Liver (tissue), 9 donors: ENCODE measurements around the gene KRTAP12-1. TPM values are rescaled to one million over a fixed set of nuclear protein-coding genes. Genes with fewer than 3 reads are reported as not detected.

Experiments used
- DNase-seq: peaks from one replicate; pipeline ENCODE4 v3.0.0-alpha.2; 2017; ENCODE audit warnings: low spot score
- H3K27ac ChIP-seq, 2 donors: one replicate each; pipeline ENCODE4 v1.7.0; 2013; ENCODE audit warnings: inconsistent platforms in 2 of 2, low read length in 2 of 2, control low read depth in 1 of 2, low read depth in 1 of 2, mild to moderate bottlenecking in 1 of 2
- H3K27me3 ChIP-seq, 4 donors: one replicate each; pipeline versions ENCODE4 v1.6.1 to v1.7.0; 2013; ENCODE audit warnings: low read length in 3 of 4, inconsistent platforms in 1 of 4, mild to moderate bottlenecking in 1 of 4, moderate library complexity in 1 of 4; ENCODE audit not compliant: control insufficient read depth in 4 of 4, insufficient read depth in 4 of 4
- H3K36me3 ChIP-seq, 4 donors: one replicate each; pipeline versions ENCODE4 v1.6.1 to v1.7.0; 2013; ENCODE audit warnings: low read length in 3 of 4, mild to moderate bottlenecking in 3 of 4, low read depth in 1 of 4, moderate library complexity in 1 of 4; ENCODE audit not compliant: control insufficient read depth in 4 of 4, insufficient read depth in 3 of 4
- H3K4me1 ChIP-seq, 4 donors: one replicate each; pipeline versions ENCODE4 v1.6.1 to v1.7.0; 2013; ENCODE audit warnings: low read length in 3 of 4, mild to moderate bottlenecking in 3 of 4, moderate library complexity in 1 of 4; ENCODE audit not compliant: control insufficient read depth in 4 of 4, insufficient read depth in 4 of 4
- H3K4me3 ChIP-seq, 3 donors: one replicate each; pipeline versions ENCODE4 v1.6.1 to v1.7.0; 2013; ENCODE audit warnings: low read length in 3 of 3, control low read depth in 1 of 3, low read depth in 1 of 3, mild to moderate bottlenecking in 1 of 3
- H3K9ac ChIP-seq, 2 donors: one replicate each; pipeline ENCODE4 v1.7.0; 2013; ENCODE audit warnings: low read length in 2 of 2, mild to moderate bottlenecking in 2 of 2, moderate library complexity in 2 of 2, control low read depth in 1 of 2, low read depth in 1 of 2
- H3K9me3 ChIP-seq, 4 donors: one replicate each; pipeline versions ENCODE4 v1.6.1 to v1.7.0; 2013; ENCODE audit warnings: low read length in 3 of 4; ENCODE audit not compliant: control insufficient read depth in 4 of 4
- EGR1 ChIP-seq, 2 donors: IDR thresholded peaks; 2 replicates each; pipeline ENCODE4 v1.6.1; 2016 to 2018; ENCODE audit warnings: antibody characterized with exemption in 2 of 2, low read depth in 2 of 2
- FOXA1 ChIP-seq: IDR thresholded peaks from 2 replicates; pipeline ENCODE4 v1.6.1; 2016; ENCODE audit warnings: antibody characterized with exemption
- FOXA2 ChIP-seq: IDR thresholded peaks from 2 replicates; pipeline ENCODE4 v1.6.1; 2016; ENCODE audit warnings: antibody characterized with exemption
- GABPA ChIP-seq, 2 donors: IDR thresholded peaks in 1 of 2; conservative IDR thresholded peaks in 1 of 2; 2 replicates each; pipeline ENCODE4 v1.6.1; 2016; ENCODE audit warnings: antibody characterized with exemption in 2 of 2, mild to moderate bottlenecking in 1 of 2, moderate library complexity in 1 of 2
- HNF4A ChIP-seq, 2 donors: conservative IDR thresholded peaks; 2 replicates each; pipeline ENCODE4 v1.6.1; 2016; ENCODE audit warnings: antibody characterized with exemption in 2 of 2, mild to moderate bottlenecking in 2 of 2
- HNF4G ChIP-seq: IDR thresholded peaks from 2 replicates; pipeline ENCODE4 v1.6.1; 2016; ENCODE audit warnings: antibody characterized with exemption
- JUND ChIP-seq, 2 donors: IDR thresholded peaks; 2 replicates each; pipeline ENCODE4 v1.6.1; 2016; ENCODE audit warnings: antibody characterized with exemption in 2 of 2
- NR2F2 ChIP-seq: IDR thresholded peaks from 2 replicates; pipeline ENCODE4 v1.6.1; 2016; ENCODE audit warnings: antibody characterized with exemption
- SP1 ChIP-seq: IDR thresholded peaks from 2 replicates; pipeline ENCODE4 v1.6.1; 2018; ENCODE audit warnings: antibody characterized with exemption, mild to moderate bottlenecking
- TAF1 ChIP-seq: conservative IDR thresholded peaks from 2 replicates; pipeline ENCODE4 v1.6.1; 2016; ENCODE audit warnings: antibody characterized with exemption, mild to moderate bottlenecking
- YY1 ChIP-seq: IDR thresholded peaks from 2 replicates; pipeline ENCODE4 v1.6.1; 2016; ENCODE audit warnings: antibody characterized with exemption, mild to moderate bottlenecking
- WGBS: extraction: QIAGEN DNeasy Blood & Tissue Kit; methylation state at CpG from one replicate; pipeline ENCODE4 v1.1.7; 2013; 5-methylcytosine and 5-hydroxymethylcytosine counted together
- polyA plus RNA-seq, 2 donors: library from polyadenylated mRNA; stranded (reverse) in 1 of 2; unstranded in 1 of 2; fragments of 200-250 nt in 1 of 2; fragments of >200 nt in 1 of 2; fragmentation: Nextera tagmentation in 1 of 2; extraction: Ambion mirVana in 1 of 2; gene quantifications; one replicate each; pipeline versions ENCODE4 v1.2.1 to v1.2.3, GENCODE V29; 2013 to 2015
- total RNA-seq, 2 donors: library from RNA; depleted of rRNA; stranded (reverse); fragments of >200 nt; gene quantifications; one replicate each; pipeline ENCODE4 v1.2.3, GENCODE V29; 2014
- TF ChIP-seq, protein P1 (sequence below): IDR thresholded peaks from 2 replicates; pipeline ENCODE4 v1.6.1; 2016; ENCODE audit warnings: antibody characterized with exemption
- TF ChIP-seq, protein P2 (sequence below): IDR thresholded peaks from 2 replicates; pipeline ENCODE4 v1.6.1; 2016; ENCODE audit warnings: antibody characterized with exemption
- TF ChIP-seq, protein P3 (sequence below): IDR thresholded peaks from 2 replicates; pipeline ENCODE4 v1.6.1; 2016; ENCODE audit warnings: antibody characterized with exemption, mild to moderate bottlenecking
- TF ChIP-seq, protein P4 (sequence below): fragments of 150-350 bp; IDR thresholded peaks from 2 replicates; pipeline ENCODE4 v1.5.1; 2017; ENCODE audit warnings: improper control_type of control experiment, low read depth, low read length; ENCODE audit not compliant: missing input control
- TF ChIP-seq, protein P5 (sequence below): IDR thresholded peaks from 2 replicates; pipeline ENCODE4 v1.6.1; 2016; ENCODE audit warnings: antibody characterized with exemption
- donor health status: healthy.
- donor health status: healthy.
- donor health status: healthy.
- donor health status: healthy.
- donor health status: healthy.

The KRTAP12-1 gene
- total and polyA plus RNA-seq, 4 donors, result not detected

DNA sequence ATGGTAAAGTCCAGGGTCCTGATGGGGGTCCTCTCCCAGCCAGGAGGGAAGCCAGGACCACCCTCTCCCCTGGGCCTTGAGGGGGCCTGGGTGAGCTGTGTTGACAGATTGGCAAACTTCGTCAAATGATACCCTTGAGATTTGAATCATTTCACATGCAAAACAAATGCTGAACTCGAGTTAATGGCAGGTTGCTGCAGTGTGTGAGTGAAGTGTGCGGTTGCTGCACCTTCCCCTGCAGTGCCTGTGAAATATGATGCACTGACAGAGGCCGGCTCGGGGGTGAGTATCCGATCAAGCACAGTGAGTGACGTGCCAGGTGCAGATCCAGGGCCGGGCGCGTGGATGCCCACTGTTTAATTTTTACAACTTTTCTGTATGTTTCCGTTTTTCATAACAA is 5.7 kb upstream of the KRTAP12-1 start:
- TF ChIP-seq, protein P1, sequence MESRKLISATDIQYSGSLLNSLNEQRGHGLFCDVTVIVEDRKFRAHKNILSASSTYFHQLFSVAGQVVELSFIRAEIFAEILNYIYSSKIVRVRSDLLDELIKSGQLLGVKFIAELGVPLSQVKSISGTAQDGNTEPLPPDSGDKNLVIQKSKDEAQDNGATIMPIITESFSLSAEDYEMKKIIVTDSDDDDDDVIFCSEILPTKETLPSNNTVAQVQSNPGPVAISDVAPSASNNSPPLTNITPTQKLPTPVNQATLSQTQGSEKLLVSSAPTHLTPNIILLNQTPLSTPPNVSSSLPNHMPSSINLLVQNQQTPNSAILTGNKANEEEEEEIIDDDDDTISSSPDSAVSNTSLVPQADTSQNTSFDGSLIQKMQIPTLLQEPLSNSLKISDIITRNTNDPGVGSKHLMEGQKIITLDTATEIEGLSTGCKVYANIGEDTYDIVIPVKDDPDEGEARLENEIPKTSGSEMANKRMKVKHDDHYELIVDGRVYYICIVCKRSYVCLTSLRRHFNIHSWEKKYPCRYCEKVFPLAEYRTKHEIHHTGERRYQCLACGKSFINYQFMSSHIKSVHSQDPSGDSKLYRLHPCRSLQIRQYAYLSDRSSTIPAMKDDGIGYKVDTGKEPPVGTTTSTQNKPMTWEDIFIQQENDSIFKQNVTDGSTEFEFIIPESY, result no peak
- TF ChIP-seq, protein P2, sequence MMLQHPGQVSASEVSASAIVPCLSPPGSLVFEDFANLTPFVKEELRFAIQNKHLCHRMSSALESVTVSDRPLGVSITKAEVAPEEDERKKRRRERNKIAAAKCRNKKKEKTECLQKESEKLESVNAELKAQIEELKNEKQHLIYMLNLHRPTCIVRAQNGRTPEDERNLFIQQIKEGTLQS, result no peak
- TF ChIP-seq NR2F2, result no peak
- TF ChIP-seq YY1, result no peak
- TF ChIP-seq JUND (IDR thresholded peaks at IDR 0.05), result no peak
- no peak for TF ChIP-seq HNF4G
- TF ChIP-seq, protein P3, sequence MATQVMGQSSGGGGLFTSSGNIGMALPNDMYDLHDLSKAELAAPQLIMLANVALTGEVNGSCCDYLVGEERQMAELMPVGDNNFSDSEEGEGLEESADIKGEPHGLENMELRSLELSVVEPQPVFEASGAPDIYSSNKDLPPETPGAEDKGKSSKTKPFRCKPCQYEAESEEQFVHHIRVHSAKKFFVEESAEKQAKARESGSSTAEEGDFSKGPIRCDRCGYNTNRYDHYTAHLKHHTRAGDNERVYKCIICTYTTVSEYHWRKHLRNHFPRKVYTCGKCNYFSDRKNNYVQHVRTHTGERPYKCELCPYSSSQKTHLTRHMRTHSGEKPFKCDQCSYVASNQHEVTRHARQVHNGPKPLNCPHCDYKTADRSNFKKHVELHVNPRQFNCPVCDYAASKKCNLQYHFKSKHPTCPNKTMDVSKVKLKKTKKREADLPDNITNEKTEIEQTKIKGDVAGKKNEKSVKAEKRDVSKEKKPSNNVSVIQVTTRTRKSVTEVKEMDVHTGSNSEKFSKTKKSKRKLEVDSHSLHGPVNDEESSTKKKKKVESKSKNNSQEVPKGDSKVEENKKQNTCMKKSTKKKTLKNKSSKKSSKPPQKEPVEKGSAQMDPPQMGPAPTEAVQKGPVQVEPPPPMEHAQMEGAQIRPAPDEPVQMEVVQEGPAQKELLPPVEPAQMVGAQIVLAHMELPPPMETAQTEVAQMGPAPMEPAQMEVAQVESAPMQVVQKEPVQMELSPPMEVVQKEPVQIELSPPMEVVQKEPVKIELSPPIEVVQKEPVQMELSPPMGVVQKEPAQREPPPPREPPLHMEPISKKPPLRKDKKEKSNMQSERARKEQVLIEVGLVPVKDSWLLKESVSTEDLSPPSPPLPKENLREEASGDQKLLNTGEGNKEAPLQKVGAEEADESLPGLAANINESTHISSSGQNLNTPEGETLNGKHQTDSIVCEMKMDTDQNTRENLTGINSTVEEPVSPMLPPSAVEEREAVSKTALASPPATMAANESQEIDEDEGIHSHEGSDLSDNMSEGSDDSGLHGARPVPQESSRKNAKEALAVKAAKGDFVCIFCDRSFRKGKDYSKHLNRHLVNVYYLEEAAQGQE, result no peak
- TF ChIP-seq EGR1 (IDR thresholded peaks at IDR 0.05; ENCODE audit: low read depth in 2 of 2), result no peak
- no peak for TF ChIP-seq TAF1
- Histone ChIP-seq H3K4me3 (no peak overlapping the region), H3K9me3 (peaks cover 0 to 7% (median 2%) of the 10 kb centered on the region in 4 donors), H3K36me3 (no peaks in the 10 kb centered on the region), H3K4me1 (no peaks in the 10 kb centered on the region), H3K9ac (no peak overlapping the region), H3K27ac (no peak overlapping the region), H3K27me3 (peaks cover 0 to 2% (median under 1%) of the 10 kb centered on the region in 4 donors)
- 63% methylated on average over 11 of the region's 11 CpGs for WGBS
- DNase-seq, result peak; percentile 8

DNA sequence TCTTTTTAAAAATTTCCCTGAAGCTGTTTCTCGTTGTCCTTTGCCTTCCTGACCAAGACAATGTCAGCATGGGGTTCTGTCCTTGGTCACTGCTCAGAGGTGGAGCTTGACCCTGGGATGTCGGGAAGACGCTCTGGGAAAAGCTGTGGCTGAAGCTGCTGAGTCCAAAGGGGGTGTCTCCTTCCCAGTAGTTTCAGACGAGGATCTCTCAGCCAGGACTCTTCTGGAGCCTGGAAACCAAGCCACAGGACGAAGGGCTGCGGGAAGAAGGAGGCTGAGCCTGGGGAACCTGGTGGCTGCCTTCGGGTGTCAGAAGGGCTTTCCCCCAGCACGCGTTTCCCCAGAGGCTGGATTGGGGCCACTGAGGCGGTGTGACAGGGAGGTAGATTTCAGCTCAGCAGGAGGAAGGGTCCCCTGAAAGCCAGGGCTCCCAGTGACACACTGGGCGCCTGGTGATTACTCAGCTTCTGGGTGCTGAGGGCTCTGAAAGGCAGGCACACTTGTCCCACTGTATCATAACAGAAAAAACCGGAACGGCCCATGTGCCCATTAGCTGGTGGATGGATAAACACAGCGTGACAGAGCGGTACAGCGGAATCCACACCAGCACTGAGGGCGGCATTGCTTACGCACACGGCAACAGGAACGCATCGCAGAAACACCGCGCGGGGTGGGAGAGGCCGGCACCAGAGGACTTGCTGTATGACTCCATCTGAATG is 5.0 kb upstream of the KRTAP12-1 start:
- peaks cover 0 to 1% (median 0%) of the 10 kb centered on the region in 4 donors for H3K9me3 ChIP-seq
- H3K4me3 ChIP-seq, result no peak overlapping the region
- H3K27me3 ChIP-seq, result peaks cover 0 to 2% (median under 1%) of the 10 kb centered on the region in 4 donors
- 61% methylated on average over 25 of the region's 25 CpGs for WGBS
- no peaks in the 10 kb centered on the region for H3K36me3 ChIP-seq
- H3K27ac ChIP-seq, result no peak overlapping the region
- peak; percentile 28 for DNase-seq
- H3K4me1 ChIP-seq, result no peaks in the 10 kb centered on the region
- H3K9ac ChIP-seq, result no peak overlapping the region
- no peak for TF ChIP-seq YY1
- TF ChIP-seq TAF1, result no peak
- TF ChIP-seq, protein P3, result no peak
- no peak for TF ChIP-seq HNF4G
- no peak for TF ChIP-seq FOXA2
- no peak for TF ChIP-seq JUND (IDR thresholded peaks at IDR 0.05)
- no peak for TF ChIP-seq SP1
- TF ChIP-seq NR2F2, result no peak
- TF ChIP-seq, protein P1, result no peak
- TF ChIP-seq GABPA (IDR thresholded peaks at IDR 0.05 in 1 of 2, conservative IDR thresholded peaks at IDR 0.05 in 1 of 2), result no peak
- TF ChIP-seq, protein P2, result no peak
- TF ChIP-seq HNF4A (conservative IDR thresholded peaks at IDR 0.05), result no peak
- TF ChIP-seq, protein P4, sequence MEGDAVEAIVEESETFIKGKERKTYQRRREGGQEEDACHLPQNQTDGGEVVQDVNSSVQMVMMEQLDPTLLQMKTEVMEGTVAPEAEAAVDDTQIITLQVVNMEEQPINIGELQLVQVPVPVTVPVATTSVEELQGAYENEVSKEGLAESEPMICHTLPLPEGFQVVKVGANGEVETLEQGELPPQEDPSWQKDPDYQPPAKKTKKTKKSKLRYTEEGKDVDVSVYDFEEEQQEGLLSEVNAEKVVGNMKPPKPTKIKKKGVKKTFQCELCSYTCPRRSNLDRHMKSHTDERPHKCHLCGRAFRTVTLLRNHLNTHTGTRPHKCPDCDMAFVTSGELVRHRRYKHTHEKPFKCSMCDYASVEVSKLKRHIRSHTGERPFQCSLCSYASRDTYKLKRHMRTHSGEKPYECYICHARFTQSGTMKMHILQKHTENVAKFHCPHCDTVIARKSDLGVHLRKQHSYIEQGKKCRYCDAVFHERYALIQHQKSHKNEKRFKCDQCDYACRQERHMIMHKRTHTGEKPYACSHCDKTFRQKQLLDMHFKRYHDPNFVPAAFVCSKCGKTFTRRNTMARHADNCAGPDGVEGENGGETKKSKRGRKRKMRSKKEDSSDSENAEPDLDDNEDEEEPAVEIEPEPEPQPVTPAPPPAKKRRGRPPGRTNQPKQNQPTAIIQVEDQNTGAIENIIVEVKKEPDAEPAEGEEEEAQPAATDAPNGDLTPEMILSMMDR, result no peak
- TF ChIP-seq, protein P5, sequence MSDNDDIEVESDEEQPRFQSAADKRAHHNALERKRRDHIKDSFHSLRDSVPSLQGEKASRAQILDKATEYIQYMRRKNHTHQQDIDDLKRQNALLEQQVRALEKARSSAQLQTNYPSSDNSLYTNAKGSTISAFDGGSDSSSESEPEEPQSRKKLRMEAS, result no peak
- TF ChIP-seq EGR1 (IDR thresholded peaks at IDR 0.05; ENCODE audit: low read depth in 2 of 2), result no peak
- TF ChIP-seq FOXA1, result no peak
